HG03095 (cell line): Measurements from ENCODE around the gene GCN1.
"Not testable (repeated sequence)": the region's sequence is repeated elsewhere in the genome, so short reads cannot be mapped to it uniquely, and the experiment has no call there.

Source experiments
- ATAC-seq: cut with Tn5 transposase; IDR thresholded peaks from one replicate; pipeline ENCODE4 v1.9.1; 2021; ENCODE audit warnings: moderate library complexity; ENCODE audit not compliant: unreplicated experiment

GCN1 gene, protein sequence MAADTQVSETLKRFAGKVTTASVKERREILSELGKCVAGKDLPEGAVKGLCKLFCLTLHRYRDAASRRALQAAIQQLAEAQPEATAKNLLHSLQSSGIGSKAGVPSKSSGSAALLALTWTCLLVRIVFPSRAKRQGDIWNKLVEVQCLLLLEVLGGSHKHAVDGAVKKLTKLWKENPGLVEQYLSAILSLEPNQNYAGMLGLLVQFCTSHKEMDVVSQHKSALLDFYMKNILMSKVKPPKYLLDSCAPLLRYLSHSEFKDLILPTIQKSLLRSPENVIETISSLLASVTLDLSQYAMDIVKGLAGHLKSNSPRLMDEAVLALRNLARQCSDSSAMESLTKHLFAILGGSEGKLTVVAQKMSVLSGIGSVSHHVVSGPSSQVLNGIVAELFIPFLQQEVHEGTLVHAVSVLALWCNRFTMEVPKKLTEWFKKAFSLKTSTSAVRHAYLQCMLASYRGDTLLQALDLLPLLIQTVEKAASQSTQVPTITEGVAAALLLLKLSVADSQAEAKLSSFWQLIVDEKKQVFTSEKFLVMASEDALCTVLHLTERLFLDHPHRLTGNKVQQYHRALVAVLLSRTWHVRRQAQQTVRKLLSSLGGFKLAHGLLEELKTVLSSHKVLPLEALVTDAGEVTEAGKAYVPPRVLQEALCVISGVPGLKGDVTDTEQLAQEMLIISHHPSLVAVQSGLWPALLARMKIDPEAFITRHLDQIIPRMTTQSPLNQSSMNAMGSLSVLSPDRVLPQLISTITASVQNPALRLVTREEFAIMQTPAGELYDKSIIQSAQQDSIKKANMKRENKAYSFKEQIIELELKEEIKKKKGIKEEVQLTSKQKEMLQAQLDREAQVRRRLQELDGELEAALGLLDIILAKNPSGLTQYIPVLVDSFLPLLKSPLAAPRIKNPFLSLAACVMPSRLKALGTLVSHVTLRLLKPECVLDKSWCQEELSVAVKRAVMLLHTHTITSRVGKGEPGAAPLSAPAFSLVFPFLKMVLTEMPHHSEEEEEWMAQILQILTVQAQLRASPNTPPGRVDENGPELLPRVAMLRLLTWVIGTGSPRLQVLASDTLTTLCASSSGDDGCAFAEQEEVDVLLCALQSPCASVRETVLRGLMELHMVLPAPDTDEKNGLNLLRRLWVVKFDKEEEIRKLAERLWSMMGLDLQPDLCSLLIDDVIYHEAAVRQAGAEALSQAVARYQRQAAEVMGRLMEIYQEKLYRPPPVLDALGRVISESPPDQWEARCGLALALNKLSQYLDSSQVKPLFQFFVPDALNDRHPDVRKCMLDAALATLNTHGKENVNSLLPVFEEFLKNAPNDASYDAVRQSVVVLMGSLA (N-terminal part only)

DNA sequence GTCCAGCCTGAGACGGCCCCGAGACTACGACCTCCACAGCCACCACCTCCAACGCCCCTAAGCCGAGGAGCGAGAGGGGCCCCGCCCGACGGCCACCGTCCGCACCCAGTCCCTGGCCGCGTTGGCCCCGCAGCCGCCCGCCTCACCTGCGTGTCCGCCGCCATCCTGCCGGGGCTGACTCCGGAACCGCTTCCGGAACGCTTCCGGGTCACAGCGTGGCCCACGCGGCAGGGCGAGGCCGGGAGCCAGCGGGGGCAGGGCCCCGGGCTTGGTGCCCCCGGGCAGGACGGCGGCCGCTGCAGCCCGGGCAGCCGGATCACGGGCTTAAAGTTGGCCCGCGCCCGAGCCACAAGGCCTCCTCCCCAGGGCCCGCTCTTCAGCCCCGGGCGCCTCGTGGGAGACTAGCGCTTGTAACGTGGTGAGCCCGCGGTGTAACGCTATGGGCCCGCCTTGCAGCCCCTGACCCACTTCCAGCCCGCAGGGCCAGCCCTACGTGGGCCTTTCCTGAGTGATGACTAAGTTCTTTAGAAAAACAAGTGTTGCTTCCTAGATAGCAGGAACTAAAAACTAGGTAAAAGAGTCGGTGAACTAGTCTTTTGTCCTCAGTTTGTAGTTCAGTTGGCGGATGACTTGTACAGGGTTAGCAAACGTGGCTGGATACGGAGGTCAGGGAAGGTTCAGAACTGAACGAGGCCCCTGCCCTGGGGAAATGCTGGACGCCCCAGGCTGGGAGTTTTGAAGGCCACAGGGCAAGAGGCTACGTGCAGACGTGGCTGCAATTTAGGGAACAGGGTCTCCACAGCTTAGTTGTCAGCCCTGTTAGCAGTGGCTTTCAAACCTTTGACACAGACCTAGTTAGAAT is at the start of gene GCN1:
TSS of gene GCN1 (minus strand) at position 182 of the 862 bp plus-strand sequence. CDS start at position 164, 18 bp downstream.
- ATAC-seq = peak; percentile 76

DNA sequence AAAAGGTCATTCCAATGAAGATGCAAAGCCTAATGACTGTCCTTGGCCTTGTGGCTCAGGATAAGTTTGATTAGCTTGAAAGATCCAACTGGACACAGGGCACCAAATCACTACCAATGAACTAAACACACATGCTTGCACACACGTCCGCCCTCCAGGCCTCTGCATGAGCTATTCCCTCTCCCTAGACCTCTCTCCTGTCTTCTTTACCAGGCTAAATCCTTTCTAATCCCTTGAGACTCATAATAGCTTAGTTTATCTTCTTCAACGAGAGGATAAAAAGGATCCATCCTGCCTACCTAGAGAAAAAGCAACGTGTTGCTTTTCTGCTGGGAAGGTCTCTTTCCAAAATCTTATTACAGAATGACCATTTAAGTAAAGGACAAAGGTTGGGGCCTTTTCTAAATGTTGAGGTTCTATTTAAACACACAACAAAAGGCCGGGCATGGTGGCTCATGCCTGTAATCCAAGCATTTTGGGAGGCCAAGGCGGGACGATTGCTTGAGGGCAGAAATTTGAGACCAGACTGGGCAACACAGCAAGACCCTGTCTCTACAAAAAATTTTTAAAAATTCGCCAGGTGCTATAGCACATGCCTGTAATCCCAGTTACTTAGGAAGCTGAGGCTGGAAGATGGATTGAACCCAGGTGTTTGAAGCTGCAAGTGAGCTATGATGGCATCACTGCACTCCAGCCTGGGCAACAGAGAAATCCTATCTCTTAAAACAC is 48.6 kb upstream of the GCN1 start:
- ATAC-seq = no peak

DNA sequence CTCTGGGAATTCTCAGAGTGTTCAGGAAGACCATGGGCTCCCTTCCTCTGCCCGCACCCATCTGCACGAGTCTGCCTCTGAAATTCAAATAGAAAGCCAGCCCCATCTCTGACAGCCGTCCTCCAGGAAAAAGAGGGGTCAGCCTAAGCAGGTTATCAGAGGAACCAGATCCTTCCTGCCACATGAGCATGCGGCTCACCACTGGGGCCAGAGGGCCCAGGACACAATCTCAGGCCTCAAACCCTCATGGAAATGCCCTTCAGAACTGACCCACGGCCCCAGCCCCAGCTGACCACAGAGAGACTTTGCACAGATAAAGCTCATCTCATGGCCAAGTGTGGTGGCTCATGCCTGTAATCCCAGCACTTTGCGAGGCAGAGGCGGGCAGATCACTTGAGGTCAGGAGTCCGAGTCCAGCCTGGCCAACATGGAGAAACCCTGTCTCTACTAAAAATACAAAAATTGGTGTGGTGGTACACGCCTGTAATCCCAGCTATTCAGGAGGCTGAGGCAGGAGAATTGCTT is 47.8 kb upstream of the GCN1 start:
- ATAC-seq = no peak

DNA sequence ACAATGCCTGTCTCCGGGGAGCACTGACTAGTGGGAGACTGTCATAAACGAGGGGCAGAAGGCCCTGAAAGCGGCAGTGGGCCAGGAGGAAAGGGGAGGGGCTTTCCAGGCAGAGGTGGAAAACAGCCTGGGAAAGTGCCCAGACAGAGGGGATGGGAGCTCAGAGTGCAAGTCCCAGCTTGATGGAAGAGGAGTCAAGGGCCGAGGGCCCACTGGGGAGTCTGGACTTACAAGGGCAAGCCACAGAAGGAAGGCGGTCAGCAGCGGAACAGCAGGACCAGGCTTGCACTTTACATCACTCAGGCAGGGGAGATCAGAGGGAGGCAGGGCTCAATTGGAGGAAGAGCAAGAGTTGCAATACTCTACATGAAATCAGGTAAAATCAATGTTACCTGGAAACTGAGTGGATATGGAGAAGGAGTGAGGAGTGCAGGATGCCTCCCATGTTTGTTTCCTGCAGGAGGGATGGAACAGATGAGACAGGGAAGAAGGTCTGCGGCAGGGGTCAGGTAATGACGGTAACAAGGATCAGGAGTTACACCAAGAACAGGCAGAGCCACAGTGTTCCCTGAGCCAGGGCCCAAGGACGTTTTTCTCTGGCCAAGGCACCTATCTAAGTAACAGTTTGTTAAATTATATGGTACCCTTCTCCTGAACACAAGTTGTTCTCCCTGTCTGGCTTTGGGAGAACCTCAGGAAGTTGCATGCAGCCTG is 47.2 kb upstream of the GCN1 start:
- ATAC-seq = no peak

DNA sequence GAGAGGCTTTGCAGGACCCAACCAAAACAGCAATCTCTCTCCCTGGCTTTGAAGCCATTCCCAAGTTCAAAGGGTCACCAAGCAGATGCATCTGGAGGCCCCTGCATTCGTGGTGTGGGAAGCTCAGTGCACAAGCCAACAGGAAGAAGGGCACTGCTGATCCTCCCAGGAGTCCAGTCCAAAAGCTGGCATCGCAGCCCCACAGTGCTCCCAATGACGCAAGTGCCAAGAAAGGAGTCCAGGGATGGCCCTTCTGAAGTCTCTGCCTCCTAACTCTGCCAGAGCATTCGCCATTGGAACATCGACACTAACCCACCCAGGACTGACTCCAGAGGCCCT is 45.9 kb upstream of the GCN1 start:
- no peak for ATAC-seq

DNA sequence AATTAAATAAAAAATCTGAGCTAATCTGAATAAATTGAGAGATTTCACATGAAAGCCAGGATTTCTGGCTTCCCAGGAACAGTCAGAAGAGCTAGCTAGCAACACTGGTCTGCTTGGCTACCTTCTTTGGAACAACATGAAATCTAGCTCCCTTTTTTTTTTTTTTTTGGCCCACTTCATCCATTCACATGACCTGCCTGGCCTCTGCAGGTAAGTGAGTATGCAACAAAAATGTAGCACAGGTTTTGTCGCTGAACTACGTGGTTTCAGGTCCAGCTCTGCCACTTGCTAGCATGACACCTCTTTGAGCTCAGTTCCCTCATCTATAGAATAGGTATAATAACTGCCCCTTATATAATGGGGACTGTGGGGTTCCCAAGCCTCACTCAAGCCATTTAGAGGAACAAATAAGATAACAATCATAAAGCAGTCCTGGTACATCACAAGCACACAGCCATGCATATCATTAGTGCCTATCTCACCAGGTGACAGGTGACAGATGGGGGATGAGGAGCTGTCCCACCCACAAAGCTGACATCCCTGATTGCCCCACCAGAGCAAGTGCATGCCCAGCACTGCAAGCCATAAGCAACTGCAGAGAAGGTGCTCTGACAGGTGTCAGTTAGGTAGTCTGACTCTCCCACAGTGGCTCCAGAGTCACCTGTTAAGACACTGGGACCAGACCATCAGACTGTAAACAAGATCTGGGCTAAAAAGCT is 45.4 kb upstream of the GCN1 start:
- no peak for ATAC-seq

DNA sequence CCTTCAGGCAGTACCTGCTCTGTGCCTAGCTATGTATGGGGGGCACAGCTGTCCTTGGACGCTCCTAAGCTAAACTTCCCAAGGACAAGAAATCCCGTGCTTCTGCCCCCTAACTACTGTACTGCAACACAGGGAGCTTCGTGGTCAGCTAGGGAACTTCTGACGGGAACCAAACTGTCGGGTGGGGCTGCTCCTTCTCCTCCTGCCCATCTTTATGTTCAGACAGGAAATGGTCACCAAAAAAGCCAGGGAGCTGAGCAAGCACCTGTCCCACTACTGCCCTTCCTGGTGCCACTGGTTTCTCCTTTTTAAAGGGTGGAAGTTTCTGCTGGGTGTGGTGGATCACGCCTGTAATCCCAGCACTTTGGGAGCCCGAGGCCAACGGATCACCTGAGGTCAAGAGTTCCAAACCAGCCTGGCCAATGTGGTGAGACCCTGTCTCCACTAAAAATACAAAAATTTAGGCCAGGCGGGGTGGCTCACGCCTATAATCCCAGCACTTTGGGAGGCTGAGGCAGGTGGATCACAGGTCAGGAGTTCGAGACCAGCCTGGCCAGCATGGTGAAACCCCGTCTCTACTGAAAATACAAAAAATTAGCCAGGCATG is 44.4 kb upstream of the GCN1 start:
- ATAC-seq = no peak

DNA sequence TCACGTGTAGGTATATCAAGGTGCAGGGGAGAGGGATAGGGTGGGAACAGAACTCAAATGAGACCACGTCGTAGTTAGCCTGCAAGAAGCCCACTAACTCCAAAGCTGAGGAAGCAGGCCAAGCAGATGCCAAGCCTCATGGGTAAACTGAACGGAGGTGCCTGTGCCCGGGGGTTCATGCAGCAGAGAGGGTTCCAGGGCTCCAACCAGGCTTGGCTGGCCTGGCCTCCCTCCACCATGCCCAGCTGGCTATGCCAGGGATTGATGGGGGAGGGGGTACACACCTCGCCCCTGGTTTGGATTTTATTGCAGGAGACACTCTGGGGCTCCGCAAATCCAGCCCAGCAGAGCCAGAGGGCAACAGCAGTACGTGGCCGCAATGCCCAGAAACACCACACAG is 43.7 kb upstream of the GCN1 start:
- no peak for ATAC-seq

DNA sequence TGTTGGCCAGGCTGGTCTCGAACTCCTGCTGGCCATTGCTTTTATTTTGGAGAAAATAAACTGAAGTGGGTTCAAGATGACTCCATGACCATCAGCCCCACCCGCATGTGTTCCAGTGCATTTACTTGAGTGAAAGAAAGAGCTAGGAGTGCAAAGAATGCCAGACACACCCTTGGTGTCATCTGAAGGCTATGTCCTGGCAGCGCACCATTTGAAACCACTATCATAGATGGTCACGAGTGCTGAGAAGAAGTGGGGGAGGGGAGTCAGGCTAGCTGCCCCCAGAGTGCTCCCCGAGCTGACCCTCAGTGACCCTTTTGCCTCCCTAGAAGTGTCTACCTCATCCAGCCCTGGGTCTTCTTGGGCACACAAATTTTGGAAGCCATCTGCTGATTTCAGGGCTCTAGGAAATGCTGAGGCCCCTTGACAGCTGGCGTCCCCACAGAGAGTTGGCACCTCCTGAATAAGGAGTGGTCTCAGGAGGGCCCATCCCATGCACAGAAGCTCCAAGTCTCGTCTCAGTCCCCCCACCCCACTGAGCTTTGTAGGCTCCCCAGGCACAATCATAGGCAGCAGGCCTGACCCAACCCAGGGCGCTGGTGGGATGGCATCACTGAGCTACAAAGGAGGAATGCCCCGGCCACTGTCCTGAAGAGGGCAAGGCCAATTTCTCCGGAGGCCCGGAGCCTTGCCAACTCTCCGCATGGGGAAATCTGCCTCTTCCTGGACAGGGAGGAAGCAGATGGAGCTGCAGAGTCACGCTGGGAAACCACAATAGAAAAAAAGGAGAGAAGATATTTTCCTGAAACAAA is 43.1 kb upstream of the GCN1 start:
- no peak for ATAC-seq

DNA sequence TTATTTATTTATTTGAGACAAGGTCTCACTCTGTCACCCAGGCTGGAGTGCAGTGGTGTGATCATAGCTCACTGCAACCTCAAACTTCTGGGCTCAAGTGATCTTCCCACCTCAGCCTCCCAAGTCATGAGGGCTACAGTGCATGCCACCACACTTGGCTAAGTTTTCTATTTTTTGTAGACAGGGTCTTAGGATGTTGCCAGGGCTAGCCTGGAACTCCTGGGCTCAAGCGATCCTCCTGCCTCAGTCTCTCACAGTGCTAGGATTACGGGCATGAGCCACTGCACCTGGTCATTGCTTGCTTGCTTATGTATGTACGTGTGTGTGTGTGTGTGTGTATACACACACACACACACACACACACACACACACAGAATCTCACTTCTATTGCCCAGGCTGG is 42.3 kb upstream of the GCN1 start:
- not testable (repeated sequence) for ATAC-seq

DNA sequence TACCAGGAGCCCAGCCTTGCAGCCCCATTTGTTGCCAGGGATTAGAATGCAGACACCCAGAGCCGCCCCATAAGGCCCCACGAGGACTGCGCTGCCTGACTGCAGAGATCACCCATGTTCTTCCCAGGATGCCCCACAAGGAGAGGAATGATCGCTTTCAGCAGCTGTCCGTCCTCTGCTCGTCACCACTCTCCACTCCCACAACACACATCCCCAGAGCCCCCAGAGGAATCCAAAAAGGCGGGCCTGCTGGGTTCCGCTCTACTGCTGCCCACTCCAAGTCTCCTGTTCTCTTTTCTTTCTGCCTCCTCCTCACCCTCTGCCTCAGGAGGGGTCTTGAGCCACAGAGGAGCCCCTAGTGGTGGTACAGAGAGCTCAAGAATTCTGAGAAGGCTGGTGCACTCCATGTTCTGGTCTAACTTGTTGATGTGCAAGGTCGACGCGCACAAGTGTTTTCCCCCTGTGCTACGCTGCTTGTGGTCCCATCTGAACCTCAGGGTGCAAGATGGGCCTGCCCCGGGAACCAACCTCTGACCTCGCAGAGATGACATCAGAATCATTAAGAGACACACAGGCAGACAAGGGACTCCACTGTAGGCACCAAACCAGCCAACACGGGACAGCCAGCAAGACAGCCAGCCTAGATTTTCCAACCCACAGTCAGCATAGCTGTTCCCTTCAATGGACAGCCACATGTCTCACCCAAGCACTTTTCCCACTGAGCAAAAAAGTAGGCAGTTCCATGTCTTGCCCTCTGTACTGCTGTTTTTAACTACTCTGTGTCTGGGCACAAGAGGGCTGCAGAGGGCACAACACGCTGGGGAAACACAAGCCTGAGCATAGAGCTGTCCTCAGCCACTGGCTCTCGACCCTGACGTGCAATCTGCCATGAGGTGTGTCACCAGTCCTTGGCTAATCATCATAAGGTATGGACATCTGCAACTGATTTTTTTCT is 41.1 kb upstream of the GCN1 start:
- no peak for ATAC-seq

DNA sequence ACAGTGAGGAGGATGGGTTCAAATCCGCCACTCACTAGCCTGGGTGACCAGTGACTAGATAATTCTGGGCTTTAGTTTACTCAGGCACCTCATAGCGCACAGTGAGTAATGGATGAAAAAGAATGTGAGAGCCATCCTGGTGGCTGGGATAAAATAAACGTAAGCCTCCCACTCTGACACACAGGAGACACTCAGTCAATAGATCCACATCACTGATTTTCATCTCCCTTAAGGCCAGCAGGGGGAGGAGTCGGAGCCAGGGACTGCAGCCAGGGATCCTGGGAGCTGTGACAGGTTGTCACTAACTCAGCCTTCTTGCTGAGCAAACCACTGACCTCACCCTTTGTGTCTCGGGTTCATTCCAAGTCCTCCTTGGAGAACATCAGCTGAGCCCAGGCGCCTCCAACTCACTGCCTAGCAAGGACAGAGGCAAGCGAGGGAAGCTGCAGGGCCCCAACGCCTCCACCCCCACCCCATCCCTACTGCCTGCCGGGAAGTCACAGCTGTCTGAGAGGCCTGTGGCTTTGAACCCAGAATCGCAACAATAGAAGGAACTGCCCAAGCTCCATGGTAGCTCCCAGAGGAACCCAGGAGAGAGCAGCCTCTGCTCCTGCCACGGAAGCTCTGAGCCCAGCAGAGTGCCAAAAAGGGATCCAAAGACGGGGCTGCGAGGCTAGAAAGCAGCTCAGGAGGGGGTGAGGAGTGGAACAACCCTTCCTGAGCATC is 40.3 kb upstream of the GCN1 start:
- no peak for ATAC-seq

DNA sequence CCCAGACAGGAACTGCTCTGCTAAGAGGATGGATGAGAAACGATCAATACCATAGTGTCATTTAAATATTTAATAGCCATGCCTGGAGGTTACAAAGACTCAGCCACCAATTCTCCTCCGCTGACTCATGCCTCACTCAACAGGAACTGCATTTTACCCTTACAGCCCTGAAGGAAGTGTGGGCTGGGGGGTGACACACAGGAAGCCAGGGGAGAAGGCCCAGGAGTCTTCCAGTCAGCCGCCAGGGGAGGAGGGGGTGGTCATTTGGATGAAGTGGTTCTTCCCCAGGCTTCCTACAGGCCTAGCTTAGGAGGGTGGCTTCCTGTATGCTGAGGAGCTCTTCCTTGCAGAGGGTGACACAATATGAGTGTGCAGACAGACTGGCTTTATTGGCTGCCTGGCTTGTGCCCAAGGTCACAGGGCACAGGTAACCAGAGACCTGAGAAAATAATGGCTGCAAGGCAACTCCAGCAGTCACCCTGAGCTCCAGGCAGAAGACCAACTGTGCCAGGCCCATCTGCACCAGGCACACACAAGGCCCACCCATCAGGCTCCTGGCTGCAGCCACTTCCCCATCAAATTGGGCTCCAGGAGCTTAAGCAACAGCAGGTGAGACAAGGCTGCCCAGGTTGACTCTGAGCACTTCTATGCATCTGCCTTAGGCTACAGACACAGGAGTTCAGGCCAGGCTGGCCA is 36.9 kb upstream of the GCN1 start:
- no peak for ATAC-seq

DNA sequence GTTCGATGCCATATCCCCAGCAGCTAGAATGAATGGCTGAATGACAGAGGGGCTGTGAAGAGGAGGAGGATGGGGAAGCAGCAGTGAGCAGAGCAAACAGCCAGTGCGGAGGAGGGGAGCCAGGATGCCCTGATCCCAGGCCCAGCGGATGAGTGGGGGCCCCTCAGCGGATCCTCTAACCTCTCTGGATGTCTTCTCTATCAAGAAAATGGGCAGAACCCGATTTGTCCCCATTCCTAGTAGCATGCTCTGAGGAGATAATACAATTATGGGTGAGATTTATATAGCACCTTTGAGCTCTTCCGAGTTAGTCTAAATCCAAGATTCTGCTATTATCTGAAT is 36.4 kb upstream of the GCN1 start:
- no peak for ATAC-seq
